Measurements from ENCODE around the gene C9orf152.
"Not testable (repeated sequence)": the region's sequence is repeated elsewhere in the genome, so short reads cannot be mapped to it uniquely, and the experiment has no call there.

C9orf152 gene, protein sequence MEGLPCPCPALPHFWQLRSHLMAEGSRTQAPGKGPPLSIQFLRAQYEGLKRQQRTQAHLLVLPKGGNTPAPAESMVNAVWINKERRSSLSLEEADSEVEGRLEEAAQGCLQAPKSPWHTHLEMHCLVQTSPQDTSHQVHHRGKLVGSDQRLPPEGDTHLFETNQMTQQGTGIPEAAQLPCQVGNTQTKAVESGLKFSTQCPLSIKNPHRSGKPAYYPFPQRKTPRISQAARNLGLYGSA

DNA sequence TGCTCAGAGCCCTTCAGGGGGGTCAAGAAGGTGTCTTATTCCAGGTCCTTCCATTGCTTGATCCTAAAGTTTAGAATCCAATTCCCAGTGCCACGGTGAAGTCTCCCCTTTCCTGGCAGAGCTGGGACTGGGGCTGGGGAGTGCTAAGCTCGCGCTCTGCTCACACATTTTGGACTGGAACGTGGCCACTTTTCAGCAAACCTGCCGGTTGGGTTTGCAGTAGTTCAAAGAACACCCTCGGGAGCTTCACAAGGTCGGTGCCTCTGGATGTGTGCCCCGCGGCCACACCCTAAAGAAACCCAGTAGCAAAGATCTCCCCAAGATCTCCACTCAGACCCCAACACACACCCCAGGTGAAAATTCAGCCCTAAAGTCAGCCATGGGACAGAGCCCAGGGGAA lies at the start of gene C9orf152:
Gene C9orf152 (minus strand): TSS at position 129 of the 400 bp plus-strand sequence. CDS start 580 bp downstream, outside the sequence.
- DNase-seq: no peak

DNA sequence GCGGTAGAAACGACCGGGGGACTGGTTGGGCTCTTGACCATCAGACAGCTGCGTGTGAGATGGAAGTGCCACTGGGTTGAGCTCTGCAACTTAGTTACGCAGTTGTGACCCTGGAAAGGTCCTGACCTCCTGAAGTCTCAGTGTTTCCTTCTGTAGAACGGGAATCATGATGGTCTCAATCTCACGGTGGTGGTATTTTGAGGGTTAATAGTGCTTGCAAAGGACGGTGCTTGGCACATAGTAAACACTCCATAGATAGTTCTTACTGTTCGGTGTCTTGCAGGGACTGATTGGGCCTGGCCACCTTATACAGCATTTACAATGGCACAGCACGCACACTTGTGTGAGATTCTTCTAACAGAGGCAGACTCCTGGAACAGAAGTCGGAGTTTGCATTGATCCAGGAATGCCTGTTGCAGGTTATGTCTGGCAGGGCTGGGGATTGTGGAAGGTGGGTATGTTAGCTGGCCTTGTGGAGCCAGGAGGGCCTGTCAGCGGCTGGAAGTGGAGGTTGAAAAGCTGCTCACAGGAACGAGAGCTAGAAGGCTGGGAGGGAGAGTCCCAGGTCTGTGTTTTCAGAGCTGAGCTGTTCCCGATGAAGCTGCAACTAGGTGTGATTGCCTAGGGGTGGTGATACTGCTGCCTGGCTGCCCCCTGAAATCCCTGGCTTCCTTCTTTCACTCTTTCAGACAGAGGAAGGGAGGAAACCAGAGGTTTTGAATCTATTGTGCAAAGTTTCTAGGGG lies 49.3 kb upstream of the C9orf152 start:
- DNase-seq: peak; percentile 42

DNA sequence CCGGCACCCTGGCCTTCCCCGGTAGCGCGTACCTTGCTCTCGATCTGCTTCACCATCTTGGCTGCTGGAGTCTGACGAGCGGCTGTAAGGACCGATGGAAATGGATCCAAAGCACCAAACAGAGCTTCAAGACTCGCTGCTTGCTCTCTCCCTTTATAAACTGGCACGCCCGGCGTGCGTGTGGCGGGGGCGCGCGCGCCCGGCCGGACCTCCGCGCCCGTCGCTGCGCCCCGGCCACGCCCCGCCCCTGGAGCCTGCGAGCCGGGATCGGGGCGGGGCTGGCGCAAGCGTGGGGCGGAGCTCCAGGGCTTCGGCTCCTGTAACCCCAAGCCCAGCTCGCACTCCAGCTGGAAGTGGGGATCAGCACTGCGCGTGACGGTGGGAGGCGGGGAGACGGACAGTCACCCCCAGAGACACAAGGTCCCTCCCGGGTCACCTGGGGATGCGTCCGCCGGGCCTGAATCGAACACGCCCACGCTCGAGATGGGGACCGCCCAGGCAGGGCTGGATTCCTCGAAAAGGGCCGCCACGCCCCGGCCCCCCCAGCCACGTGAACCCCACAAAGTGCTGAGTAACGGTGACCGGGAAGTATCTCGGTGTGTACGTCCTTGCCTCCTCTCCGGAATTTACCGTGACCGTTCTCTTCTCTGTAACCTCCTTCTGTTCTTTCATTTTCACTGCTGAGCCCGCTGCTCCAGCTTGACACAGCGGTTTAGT lies 48.6 kb upstream of the C9orf152 start, which contains the start of gene TXN:
Gene TXN (minus strand): TSS at position 128 of the 717 bp plus-strand sequence. CDS start 72 bp downstream, at position 56.
- DNase-seq: peak; percentile 92

DNA sequence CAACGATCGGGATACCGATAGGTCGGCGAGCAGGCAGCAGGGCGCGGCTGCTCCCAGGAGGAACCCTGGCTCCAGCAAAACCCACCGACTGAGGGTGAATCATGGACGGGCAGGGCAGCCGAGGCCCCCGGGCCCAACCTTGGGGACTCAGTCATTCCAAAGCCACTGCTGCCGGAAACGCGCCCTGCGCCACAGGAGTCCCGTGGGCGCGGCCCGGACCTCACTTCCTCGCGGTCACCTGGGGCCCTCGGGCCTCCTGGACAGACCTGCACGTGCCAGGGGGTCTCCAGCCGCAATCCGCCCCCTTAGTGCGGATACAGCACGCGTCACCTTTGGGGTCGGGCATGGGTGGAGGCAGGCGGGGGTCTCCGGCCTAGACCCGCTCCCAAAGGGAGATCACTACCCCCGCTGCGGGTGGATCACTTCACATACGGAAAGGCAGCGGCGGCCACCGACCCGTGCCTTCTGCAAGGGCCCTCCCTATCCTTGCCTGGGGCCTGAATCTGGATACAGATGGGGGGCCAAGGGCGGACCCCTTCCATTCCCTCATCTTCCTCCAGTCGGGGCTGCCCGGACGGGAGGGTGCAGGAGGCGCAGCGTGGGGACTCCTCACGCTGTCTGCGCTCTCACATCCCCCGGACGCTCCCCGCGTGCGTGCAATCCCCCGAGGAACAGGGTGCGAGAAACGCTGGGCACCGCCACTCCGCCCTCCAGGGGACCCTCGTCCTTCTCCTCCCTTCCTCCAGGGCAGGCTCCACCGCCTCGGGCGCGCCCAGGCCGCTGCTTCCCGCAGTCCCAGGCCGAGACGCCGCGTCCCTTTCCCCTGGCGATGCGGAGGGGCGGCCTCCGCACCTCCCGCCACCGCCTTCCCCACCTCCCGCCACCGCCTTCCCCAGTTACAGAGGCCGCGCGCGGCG lies 47.8 kb upstream of the C9orf152 start:
- peak; percentile 59 for DNase-seq

DNA sequence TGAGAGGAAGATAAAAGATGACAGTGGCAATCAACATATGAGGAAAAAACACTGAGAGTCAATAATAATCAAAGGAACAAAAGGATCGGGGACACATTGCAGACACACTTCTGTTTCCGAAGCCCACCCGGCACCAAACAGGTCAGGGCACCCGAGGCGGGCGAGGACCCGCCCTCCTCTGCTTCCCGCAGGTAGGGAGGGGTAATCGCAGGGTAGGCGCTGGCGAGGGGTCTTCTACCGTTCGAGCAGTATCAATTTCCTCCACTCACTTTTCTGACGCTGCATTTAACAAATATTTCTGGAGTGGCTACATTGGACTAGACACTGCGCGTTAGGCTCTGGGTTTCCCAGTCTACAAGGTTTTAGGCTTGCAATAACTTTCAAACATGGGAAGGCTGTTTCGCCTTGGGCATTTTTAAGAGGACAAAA lies 47.1 kb upstream of the C9orf152 start:
- DNase-seq: no peak

DNA sequence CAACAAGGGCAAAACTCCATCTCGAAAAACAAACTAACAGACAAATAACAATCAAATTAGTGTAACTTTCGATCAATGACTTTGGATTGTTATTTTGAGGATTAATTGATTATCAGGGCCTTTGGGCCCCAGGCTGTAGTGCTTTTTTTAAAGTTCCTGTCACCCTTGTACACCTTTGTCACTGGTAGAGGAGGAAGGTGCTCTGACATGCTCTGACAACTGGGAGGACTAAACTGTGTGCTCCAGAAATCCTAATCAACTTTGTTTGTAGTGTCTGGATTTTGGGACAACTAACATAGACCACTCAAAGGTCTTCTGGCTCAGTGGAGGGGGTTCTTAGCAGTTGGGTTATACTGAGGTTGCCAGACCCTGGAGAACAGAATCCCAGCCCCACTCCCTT lies 46.5 kb upstream of the C9orf152 start:
- DNase-seq: no peak

DNA sequence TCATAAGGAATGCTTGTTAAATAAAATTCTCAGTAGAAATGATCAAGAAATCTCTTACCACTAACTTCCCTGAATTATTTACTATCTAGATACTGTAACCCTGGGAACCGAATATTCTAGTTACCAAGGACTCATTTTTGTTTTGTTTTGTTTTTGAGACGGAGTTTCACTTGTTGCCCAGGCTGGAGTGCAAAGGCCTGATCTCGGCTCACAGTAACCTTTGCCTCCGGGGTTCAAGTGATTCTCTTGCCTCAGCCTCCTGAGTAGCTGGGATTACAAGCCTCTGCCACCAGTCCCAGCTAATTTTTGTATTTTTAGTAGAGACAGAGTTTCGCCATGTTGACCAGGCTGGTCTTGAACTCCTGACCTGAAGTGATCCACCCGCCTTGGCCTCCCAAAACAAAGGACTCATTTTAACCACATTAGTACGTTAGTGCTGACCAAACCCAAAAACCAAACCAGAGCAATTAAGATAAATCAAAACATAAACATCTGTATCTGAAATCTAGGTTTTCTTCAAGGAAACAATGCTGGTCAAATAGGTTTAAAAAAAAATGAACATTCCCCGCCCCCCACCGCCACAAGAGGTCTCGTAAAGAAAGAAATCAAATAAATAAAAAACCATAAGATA lies 44.7 kb upstream of the C9orf152 start:
- DNase-seq: no peak

DNA sequence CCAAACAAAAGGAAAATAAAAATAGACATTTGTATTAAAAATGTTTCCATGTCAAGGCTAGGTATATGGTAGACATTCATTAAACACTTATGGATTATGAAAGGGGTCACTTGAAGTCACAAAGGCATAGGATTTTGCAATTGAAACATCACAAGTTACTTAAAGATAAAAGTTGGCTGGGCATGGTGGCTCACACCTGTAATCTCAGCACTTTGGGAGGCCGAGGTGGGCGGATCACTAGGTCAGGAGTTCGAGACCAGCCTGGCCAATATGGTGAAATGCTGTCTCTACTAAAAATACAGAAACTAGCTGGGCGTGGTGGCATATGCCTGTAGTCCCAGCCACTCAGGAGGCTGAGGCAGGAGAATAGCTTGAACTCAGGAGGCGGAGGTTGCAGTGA lies 43.8 kb upstream of the C9orf152 start:
- DNase-seq: not testable (repeated sequence)

DNA sequence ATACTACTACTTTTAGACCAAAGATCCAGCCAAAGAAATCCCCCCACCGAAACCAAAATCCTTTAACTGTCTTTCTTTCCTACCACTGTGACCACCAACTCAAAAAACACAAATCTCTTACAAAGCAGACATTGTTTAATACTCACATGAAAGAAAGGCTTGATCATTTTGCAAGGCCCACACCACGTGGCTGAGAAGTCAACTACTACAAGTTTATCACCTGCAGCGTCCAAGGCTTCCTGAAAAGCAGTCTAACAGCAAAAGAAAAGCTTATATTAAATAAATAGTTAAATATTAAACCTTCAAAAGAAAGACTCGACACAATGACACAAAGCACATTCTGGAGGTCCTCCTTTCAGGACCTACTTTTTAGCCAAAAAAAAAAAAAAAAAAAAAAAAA lies 43.3 kb upstream of the C9orf152 start:
- no peak for DNase-seq

DNA sequence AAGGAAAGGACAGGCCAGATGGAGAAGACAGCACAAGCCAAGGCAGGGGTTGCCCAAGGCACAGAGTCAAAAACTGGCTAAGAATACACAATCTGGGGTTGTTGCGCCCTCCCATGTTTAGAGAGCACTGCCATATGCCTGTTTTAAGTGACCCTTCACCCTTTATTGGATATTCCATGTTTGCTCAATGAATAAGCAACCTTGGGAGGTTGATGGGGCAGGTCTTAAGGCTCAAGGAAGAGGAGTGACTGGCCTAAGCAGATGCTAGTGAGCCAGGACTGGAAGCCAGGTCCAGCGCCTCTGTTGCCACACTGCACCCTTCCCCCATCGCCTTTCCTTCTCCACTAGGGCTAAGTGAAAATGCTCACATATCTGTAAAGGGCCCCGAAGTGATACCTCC lies 41.6 kb upstream of the C9orf152 start:
- DNase-seq: no peak

DNA sequence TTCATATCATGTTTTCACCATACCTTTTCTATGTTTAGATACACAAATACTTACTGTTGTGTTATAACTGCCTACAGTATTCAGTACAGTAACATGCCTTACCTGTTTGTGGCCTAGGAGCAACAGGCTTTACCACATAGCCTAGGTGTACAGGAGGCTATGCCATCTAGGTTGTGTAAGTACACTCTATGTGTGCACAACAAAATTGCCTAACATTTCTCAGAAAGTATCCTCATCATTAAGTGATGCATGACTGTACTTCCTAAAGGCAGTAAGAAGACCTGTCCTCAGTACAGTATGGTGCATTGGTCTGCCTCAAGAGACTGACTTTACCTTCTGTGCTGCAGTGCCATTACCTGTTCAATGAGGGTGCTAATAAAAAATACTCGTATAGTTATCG lies 40.4 kb upstream of the C9orf152 start:
- no peak for DNase-seq

DNA sequence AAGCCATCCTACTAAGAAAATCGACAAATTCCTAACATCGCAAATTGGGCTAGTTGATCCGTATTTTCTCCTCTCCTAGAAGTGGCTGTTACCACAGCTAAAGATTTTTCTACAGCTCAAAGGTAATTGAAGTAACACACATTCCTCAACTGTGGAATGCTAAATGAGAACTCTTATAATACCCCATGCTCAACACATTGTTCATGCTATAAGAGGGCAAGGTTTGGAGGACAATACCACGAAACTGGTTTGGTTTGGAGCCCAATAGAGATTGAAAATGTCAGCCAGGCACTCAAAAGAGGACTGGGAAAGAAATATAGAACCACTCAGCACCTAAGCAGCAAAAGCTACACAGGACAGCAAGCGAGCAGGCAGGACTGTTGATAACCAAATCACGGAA lies 38.3 kb upstream of the C9orf152 start:
- DNase-seq: no peak

DNA sequence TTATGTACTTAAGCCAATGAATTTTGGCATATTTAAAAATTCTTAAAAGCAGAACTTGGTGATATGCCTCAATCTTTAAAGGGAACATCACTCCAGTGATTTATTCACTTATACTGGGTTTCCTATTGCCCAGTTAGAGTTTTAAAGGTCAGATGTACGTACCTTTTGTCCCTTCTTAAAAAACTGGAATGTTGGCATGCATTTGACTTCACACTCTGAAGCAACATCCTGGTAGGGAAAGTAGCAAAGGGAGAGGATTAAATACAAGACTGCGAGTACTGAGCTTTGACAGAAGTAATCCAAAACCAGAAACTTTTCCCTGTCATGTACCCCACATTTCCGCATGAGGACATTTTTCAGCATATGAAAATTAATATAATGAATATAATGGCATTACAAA lies 36.7 kb upstream of the C9orf152 start:
- no peak for DNase-seq

DNA sequence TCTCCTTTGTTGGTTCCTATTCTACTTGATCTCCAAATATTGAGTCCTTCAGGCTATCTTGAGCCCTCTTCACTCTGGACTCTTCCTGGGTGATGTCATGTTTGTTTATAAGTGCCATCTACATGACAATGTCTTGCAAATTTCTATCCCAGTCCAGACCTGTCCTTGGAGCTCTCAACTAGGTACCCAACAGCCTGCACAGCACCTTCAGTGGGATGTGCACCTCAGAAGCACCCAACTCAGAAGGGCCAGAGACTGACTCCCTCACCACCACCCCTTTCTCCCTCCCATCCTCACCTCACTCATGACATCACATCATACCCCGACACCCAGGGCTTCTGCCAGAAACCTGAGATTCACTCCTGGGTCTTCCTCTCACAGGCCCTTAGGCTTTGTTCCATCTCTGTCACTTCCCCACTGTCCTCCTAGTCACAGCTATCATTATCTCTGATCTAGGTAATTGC lies 33.9 kb upstream of the C9orf152 start:
- no peak for DNase-seq

DNA sequence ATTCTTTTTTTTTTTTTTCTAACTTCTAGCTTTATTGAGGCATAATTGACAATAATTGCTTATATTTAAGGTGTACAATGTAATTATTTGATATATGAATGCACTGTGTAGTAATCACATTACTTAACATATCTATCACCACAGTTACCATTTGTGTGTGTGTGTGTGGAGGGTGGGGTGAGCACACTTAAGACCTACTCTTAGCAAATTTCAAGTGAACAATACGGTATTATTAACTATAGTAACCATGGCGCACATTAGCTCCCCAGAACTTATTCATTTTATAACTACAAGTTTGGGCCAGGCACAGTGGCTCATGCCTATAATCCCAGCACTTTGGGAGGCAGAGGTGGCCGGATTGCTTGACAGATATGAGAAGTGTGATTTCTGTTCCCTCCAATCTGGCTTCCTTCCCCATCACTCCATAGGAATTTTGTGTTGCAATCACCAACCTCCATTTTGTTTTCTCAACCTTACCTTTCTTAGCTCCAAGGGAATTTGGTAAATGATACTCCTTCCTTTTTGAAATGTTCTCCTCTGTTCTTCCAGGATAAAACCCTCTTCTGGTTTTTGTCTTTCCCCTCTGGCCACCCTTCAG lies 33.4 kb upstream of the C9orf152 start:
- DNase-seq: no peak

DNA sequence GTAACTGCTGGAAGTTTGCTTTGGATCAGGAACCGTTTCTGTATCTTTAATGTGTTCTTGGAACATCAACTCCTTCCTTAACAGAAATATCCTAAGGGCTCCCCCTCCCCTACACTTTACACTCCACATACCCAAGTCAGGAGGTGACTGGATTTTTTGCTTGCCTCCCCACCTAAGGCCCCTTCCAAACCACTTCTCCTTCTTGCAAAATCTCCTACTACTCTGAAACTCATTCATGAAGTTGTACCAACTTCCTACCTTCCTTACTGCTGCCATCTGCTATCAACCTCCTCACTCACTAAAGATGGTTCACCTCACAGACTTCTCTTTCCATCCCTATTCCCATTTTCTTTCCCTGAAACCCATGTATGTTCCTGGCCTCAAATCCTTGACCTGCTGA lies 32.2 kb upstream of the C9orf152 start:
- no peak for DNase-seq

DNA sequence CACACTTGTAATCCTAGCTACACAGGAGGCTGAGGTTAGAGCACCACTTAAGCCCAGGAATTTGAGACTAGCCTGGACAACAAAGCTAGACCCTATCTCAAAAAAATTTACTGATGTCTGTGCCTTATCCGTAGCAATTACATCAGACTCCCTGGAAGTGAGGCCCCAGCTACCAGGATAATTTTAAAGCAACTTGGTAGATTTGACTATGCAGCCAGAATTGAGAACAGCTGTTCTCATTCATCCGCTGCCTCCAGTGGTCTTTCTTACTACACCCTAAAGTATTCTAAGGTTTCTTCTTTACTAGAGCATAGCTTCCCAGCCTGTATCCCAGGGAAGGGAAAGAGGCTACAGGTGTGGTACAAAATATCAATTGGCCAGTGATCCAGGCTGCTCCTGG lies 20.4 kb upstream of the C9orf152 start:
- DNase-seq: no peak

DNA sequence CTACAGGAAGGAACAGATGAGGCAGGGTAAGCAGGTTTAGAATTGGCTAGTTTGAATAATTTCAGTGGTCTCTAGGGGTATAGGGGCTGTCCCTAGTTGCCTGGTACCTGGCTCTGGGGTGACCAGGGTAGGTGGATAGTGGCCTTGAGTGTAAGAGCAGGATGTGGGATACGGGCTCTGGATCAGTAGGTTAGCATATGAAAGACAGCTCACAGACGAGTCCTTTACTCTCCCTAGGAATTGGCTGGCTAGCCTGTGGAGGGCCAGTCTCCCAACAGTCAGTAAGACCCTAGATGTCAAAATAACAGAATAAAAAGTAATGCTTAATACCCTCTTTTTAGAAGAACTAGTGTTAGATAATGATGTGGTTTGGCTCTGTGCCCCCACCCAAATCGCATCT lies 16.6 kb upstream of the C9orf152 start:
- DNase-seq: no peak

DNA sequence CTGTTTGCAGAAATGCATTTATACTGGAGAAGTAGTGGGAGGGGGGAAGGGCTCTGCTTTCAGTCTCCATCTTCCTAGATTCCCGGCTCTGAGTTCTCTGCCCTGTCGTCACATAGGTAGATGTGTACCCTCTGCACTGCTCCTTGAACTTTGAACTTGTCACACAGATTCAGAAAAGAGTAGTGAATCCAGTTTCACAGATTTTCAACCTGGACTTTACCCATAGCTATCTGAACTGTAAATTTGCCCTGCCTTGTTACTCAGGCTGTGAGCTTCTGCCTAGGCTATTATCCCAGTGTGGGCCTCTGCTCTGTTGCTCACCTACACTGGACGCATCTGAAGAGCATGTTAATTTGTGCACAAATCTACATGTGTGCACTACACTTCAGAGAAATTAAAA lies 12.8 kb upstream of the C9orf152 start:
- no peak for DNase-seq

DNA sequence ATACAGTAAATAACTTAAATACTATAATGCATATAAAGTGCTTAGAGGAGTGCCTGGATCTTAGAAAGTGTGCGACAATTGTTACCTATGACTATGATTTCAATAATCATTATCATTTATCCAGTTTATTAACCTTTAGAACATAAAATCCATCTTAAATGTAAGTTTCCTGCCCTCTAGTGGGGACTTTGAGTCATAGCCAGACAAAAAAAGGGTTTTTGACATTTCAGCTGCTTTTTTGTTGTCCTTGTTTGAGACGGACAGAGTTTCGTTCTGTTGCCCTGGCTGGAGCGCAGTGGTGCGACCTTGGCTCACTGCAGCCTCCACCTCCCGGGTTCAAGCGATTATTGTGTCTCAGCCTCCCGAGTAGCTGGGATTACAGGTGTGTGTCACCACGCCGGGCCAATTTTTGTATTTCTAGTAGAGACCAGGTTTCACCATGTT lies 9.7 kb upstream of the C9orf152 start:
- DNase-seq: no peak

DNA sequence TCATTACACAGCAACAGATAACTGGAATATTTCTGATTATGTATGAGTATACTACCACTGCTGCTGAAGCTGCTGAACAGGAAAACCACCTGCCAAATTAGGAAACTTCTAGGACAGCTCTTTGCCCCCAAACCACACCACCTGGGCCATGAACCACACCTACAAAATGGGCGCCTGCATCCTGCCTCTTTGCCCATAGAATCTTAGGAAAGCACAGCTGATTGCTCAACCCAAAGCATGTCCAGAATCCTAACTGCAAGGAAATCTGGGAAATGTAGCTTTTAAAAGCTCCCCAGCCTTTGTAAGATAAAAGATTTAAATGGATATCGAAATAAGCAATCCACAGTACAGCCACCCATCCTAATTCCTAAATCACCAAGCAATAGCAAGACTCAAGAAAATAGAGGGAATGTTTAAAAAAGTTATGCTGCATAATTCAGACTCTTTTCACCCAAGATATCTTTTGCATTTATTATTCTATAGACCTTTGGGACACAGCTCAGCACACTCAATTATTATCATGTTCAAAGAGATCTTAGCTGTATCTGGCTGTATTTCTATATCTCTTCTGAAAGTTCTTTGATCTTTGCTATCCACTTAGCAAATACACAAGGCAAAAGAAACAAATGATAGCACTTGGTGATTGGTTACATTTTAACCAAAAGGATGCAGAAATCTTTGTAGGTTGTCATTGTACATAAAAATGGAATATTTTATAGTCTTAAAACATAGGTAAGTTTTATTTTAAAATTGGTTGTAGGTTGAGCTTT lies 6.8 kb upstream of the C9orf152 start:
- no peak for DNase-seq
